GM10248 (cell line): ENCODE measurements around the gene TRIM75.
"Not testable (repeated sequence)": the region's sequence is repeated elsewhere in the genome, so short reads cannot be mapped to it uniquely, and the experiment has no call there.

Source experiments
- CTCF ChIA-PET: fragments of 300-600 bp; sonication (Branson Sonifier 250); formaldehyde crosslinking; extraction: SDS; loops from one replicate; lab custom pipeline; 2021; ENCODE audit warnings: antibody characterized with exemption; lab: Yijun Ruan, JAX
- POLR2A ChIA-PET: fragments of 350-650 bp; sonication (Branson Sonifier 250); formaldehyde crosslinking; extraction: SDS; loops from one replicate; lab custom pipeline; 2020; ENCODE audit warnings: antibody characterized with exemption; lab: Yijun Ruan, JAX
- DNase-seq: peaks from one replicate; pipeline ENCODE4 v3.0.0; 2012; ENCODE audit errors: extremely low spot score
- CTCF ChIP-seq: IDR thresholded peaks from 2 replicates; pipeline ENCODE4 v1.5.1; 2012; ENCODE audit warnings: mild to moderate bottlenecking, low read depth; ENCODE audit errors: extremely low read depth, missing control alignments, control extremely low read depth

Gene TRIM75

GRCh38 chr4:165010991-165011390 lies 42.7 kb upstream of the TRIM75 start:
- POLR2A ChIA-PET: no interaction called here
- TF ChIP-seq CTCF: no peak
- no peak for DNase-seq
- CTCF ChIA-PET: interaction anchor here (1.2 kb wide), 1 partner anchor 102 kb away, joined by 4 read pairs; the partner anchor contains the start of gene TMEM192

- POLR2A ChIA-PET: no interaction called here
- CTCF ChIA-PET: interaction anchor here (1.2 kb wide), 1 partner anchor 101 kb away, joined by 4 read pairs; the partner anchor contains the start of gene TMEM192
- no peak for DNase-seq
- TF ChIP-seq CTCF: no peak
These were observed 42.3 kb upstream of the TRIM75 start for GRCh38 chr4:165011403-165011802.

- POLR2A ChIA-PET: no interaction called here
- TF ChIP-seq CTCF: no peak
- CTCF ChIA-PET: no interaction called here
- DNase-seq: no peak
These were observed 40.0 kb upstream of the TRIM75 start for GRCh38 chr4:165013691-165014090.

- CTCF ChIA-PET: interaction anchor here (0.9 to 1.6 kb wide), 3 partner anchors 18 to 80 kb away, joined by 3 to 5 read pairs (median 4); no protein-coding TSS in a partner anchor
- DNase-seq: no peak
- POLR2A ChIA-PET: no interaction called here
- TF ChIP-seq CTCF: no peak
These were observed 36.7 kb upstream of the TRIM75 start for GRCh38 chr4:165016971-165017370.

GRCh38 chr4:165019995-165020394 lies 33.7 kb upstream of the TRIM75 start:
- CTCF ChIA-PET, DNase-seq, POLR2A ChIA-PET: not testable (repeated sequence)

- POLR2A ChIA-PET, CTCF ChIA-PET, DNase-seq: not testable (repeated sequence)
These were observed 27.9 kb upstream of the TRIM75 start for GRCh38 chr4:165025782-165026181.

- CTCF ChIA-PET: no interaction called here
These were observed 25.8 kb upstream of the TRIM75 start for GRCh38 chr4:165027762-165028402.

More at GRCh38 chr4:165027762-165028402, 25.8 kb upstream of the TRIM75 start:
- no peak for DNase-seq
- POLR2A ChIA-PET: no interaction called here
- no peak for TF ChIP-seq CTCF
